HCT116 (cell line): ENCODE measurements around the gene SYNPR. TPM values are rescaled to one million over a fixed set of nuclear protein-coding genes. Genes with fewer than 3 reads are reported as not detected.

Experiments used
- ATAC-seq: fragments of 200-7000 bp; cut with Tn5 transposase; 2 replicates; pipeline ENCODE4 v1.9.1; 2020; ENCODE audit warnings: mild to moderate bottlenecking, moderate library complexity
- BruUV-seq: library from RNA; stranded (reverse); fragments of 400-500 nt; replicated peaks from 2 replicates; lab custom pipeline; 2021; lab: Mats Ljungman, UMichigan
- CTCF ChIA-PET: fragments of 300-600 bp; sonication (Branson Sonifier 250); formaldehyde crosslinking; loops from one replicate; lab custom pipeline; 2021; ENCODE audit warnings: antibody characterized with exemption; lab: Charles Lee
- POLR2A ChIA-PET: fragments of 300-600, 350-600 bp; sonication (Branson Sonifier 250); formaldehyde crosslinking; loops from one replicate; lab custom pipeline; 2021; ENCODE audit warnings: antibody characterized with exemption; lab: Charles Lee
- RAD21 ChIA-PET, 2 experiments: fragments of 300-600 bp; sonication (Branson Sonifier 250); formaldehyde crosslinking; loops; one replicate each; lab custom pipeline; 2023; ENCODE audit warnings: low total read pairs in 2 of 2; ENCODE audit not compliant: uncharacterized antibody in 2 of 2, unreplicated experiment in 2 of 2, low non-redundant PET in 1 of 2; lab: Charles Lee
- DNase-seq: peaks from one replicate; pipeline ENCODE4 v3.0.0-alpha.2; 2010; ENCODE audit warnings: low read depth, low spot score
- H2AFZ ChIP-seq: fragments of 200-600 bp; shearing (Covaris generic), sonication (generic); 2 replicates; pipeline ENCODE4 v1.6.1; 2017; ENCODE audit warnings: low read depth, mixed run types, mixed read lengths, antibody characterized with exemption, low read length; ENCODE audit not compliant: poor library complexity, severe bottlenecking
- H3K27ac ChIP-seq: 2 replicates; pipeline ENCODE4 v1.5.1; 2012; ENCODE audit warnings: low read depth, low read length
- H3K27me3 ChIP-seq: fragments of 200-600 bp; sonication (generic); 2 replicates; pipeline ENCODE4 v1.6.1; 2016; ENCODE audit warnings: mixed run types, low read length, mixed read lengths; ENCODE audit not compliant: insufficient read depth
- H3K36me3 ChIP-seq, 2 experiments: fragments of 200-500 bp in 1 of 2; fragments of 200-600 bp in 1 of 2; sonication (Bioruptor generic) in 1 of 2; sonication (generic) in 1 of 2; 2 replicates each; pipeline versions ENCODE4 v1.5.1 to v1.6.1; 2014 to 2016; ENCODE audit warnings: low read length in 2 of 2, inconsistent platforms in 1 of 2, mixed read lengths in 1 of 2, mixed run types in 1 of 2; ENCODE audit not compliant: insufficient read depth in 2 of 2, control insufficient read depth in 1 of 2
- H3K4me1 ChIP-seq, 2 experiments: fragments of 200-600 bp in 1 of 2; sonication (generic) in 1 of 2; 2 replicates each; pipeline versions ENCODE4 v1.5.1 to v1.6.1; 2012 to 2017; ENCODE audit warnings: low read length in 2 of 2, inconsistent platforms in 1 of 2, mild to moderate bottlenecking in 1 of 2, mixed read lengths in 1 of 2, mixed run types in 1 of 2, moderate library complexity in 1 of 2; ENCODE audit not compliant: insufficient read depth in 2 of 2, control insufficient read depth in 1 of 2
- H3K4me2 ChIP-seq: fragments of 200-600 bp; sonication (generic); 2 replicates; pipeline ENCODE4 v1.6.1; 2017; ENCODE audit warnings: mixed run types, low read length, mixed read lengths
- H3K4me3 ChIP-seq, 2 experiments: fragments of 200-600 bp in 1 of 2; sonication (generic) in 1 of 2; replicated peaks in 1 of 2; 2 replicates each; pipeline ENCODE4 v1.5.1; 2011 to 2016; ENCODE audit warnings: low read length in 2 of 2, control low read depth in 1 of 2, low read depth in 1 of 2, mild to moderate bottlenecking in 1 of 2, mixed read lengths in 1 of 2, mixed run types in 1 of 2
- H3K79me2 ChIP-seq: fragments of 200-600 bp; sonication (generic); 2 replicates; pipeline ENCODE4 v1.6.1; 2017; ENCODE audit warnings: mild to moderate bottlenecking, mixed run types, low read length, moderate library complexity, mixed read lengths; ENCODE audit not compliant: insufficient read depth
- H3K9ac ChIP-seq: fragments of 200-600 bp; sonication (generic); 2 replicates; pipeline ENCODE4 v1.6.1; 2016; ENCODE audit warnings: low read length, mixed read lengths
- H3K9me2 ChIP-seq: fragments of 200-600 bp; sonication (generic), shearing (Covaris generic); 2 replicates; pipeline ENCODE4 v1.6.1; 2017; ENCODE audit warnings: mixed run types, mild to moderate bottlenecking, moderate library complexity; ENCODE audit not compliant: insufficient read depth
- H3K9me3 ChIP-seq, 2 experiments: fragments of 200-500 bp in 1 of 2; fragments of 200-600 bp in 1 of 2; sonication (Bioruptor generic) in 1 of 2; sonication (generic) in 1 of 2; 2 replicates each; pipeline ENCODE4 v1.6.1; 2014 to 2017; ENCODE audit warnings: low read length in 2 of 2, mixed read lengths in 2 of 2, inconsistent platforms in 1 of 2, low read depth in 1 of 2, mild to moderate bottlenecking in 1 of 2, mixed run types in 1 of 2, moderate library complexity in 1 of 2; ENCODE audit not compliant: control insufficient read depth in 1 of 2, insufficient read depth in 1 of 2
- H4K20me1 ChIP-seq: fragments of 200-600 bp; sonication (generic), shearing (Covaris generic); 2 replicates; pipeline ENCODE4 v1.6.1; 2017; ENCODE audit warnings: mixed run types, mild to moderate bottlenecking, moderate library complexity; ENCODE audit not compliant: insufficient read depth
- CBX3 ChIP-seq: IDR thresholded peaks from 2 replicates; pipeline ENCODE4 v1.6.1; 2012; ENCODE audit warnings: low read depth
- JUND ChIP-seq: IDR thresholded peaks from 2 replicates; pipeline ENCODE4 v1.6.1; 2012
- SRF ChIP-seq: IDR thresholded peaks from 2 replicates; pipeline ENCODE4 v1.6.1; 2012; ENCODE audit warnings: low read depth
- TCF7L2 ChIP-seq: IDR thresholded peaks from 2 replicates; pipeline ENCODE4 v1.7.0; 2011; ENCODE audit warnings: borderline replicate concordance, inconsistent platforms; ENCODE audit not compliant: insufficient read depth, insufficient read length; ENCODE audit errors: extremely low read depth
- YY1 ChIP-seq: IDR thresholded peaks from 2 replicates; pipeline ENCODE4 v1.6.1; 2011; ENCODE audit warnings: low read length, low read depth, moderate library complexity, mild to moderate bottlenecking; ENCODE audit not compliant: insufficient replicate concordance; ENCODE audit errors: extremely low read depth
- ZFX ChIP-seq: fragments of 450-650 bp; IDR thresholded peaks from 2 replicates; pipeline ENCODE4 v1.6.1; 2017
- ZNF274 ChIP-seq: fragments of 200-500 bp; sonication (Bioruptor generic); IDR thresholded peaks from 2 replicates; pipeline ENCODE4 v1.6.1; 2014; ENCODE audit warnings: mild to moderate bottlenecking, low read depth, low read length, inconsistent platforms
- intact Hi-C: fragments of 100-400 bp; cut with micrococcal nuclease; formaldehyde crosslinking; loops from 2 replicates; pipeline ENCODE4 v1.10.0; 2022
- total RNA-seq: library from RNA; stranded (reverse); gene quantifications from one replicate; pipeline ENCODE4 v1.2.1, GENCODE V29; 2021; ENCODE audit not compliant: unreplicated experiment
- TF ChIP-seq, protein P1 (sequence below): IDR thresholded peaks from 2 replicates; pipeline ENCODE4 v1.6.1; 2011; ENCODE audit warnings: mild to moderate bottlenecking, low read length, moderate library complexity; ENCODE audit not compliant: insufficient replicate concordance; ENCODE audit errors: extremely low read depth
- TF ChIP-seq, protein P2 (sequence below), 3 experiments: fragments of 200-600 bp in 1 of 3; sonication (generic) in 1 of 3; IDR thresholded peaks in 2 of 3; conservative IDR thresholded peaks in 1 of 3; 2 replicates each; pipeline ENCODE4 v1.5.1; 2012 to 2017; ENCODE audit warnings: low read depth in 2 of 3, low read length in 2 of 3, antibody characterized with exemption in 1 of 3, borderline replicate concordance in 1 of 3, control low read depth in 1 of 3, mild to moderate bottlenecking in 1 of 3, mixed read lengths in 1 of 3, mixed run types in 1 of 3, moderate library complexity in 1 of 3; ENCODE audit not compliant: insufficient read depth in 1 of 3

The SYNPR gene
- total RNA-seq, 1 experiment from 2014 or later, result not detected

DNA sequence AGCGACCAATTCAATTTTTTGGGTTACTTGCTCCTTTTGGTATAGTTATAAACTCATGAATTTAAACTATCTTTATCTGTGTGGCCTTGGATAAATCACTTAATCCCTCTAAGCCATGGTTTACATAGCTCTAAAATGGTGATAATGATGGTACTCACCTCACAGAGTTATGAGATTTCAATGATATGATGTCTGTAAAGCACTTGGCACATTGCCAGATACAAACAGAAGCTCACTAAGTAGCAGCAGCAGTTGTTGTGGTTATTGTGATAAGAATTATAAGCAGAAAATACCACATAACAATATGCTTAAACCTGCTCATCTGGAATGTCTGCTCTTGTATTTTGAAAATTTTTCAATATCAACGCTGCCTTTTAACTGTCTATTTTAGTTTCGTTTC is 189.3 kb downstream of the SYNPR start:
- no peak overlapping the region for H3K9ac ChIP-seq
- no peak overlapping the region for H3K4me3 ChIP-seq
- no peaks in the 10 kb centered on the region for H3K9me3 ChIP-seq
- CTCF ChIA-PET, result no interaction called here
- no peaks in the 10 kb centered on the region for H3K4me1 ChIP-seq
- no peak overlapping the region for H2AFZ ChIP-seq
- H3K27ac ChIP-seq, result no peak overlapping the region
- no peaks in the 10 kb centered on the region for H3K27me3 ChIP-seq
- DNase-seq (no peak), ATAC-seq (no peak)
- H3K4me2 ChIP-seq, result no peak overlapping the region
- RAD21 ChIA-PET, result no interaction called here
- no peaks in the 10 kb centered on the region for H3K9me2 ChIP-seq
- TF ChIP-seq ZNF274, result no peak
- no peak for TF ChIP-seq JUND
- TF ChIP-seq SRF, result no peak
- TF ChIP-seq, protein P1, sequence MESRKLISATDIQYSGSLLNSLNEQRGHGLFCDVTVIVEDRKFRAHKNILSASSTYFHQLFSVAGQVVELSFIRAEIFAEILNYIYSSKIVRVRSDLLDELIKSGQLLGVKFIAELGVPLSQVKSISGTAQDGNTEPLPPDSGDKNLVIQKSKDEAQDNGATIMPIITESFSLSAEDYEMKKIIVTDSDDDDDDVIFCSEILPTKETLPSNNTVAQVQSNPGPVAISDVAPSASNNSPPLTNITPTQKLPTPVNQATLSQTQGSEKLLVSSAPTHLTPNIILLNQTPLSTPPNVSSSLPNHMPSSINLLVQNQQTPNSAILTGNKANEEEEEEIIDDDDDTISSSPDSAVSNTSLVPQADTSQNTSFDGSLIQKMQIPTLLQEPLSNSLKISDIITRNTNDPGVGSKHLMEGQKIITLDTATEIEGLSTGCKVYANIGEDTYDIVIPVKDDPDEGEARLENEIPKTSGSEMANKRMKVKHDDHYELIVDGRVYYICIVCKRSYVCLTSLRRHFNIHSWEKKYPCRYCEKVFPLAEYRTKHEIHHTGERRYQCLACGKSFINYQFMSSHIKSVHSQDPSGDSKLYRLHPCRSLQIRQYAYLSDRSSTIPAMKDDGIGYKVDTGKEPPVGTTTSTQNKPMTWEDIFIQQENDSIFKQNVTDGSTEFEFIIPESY, result no peak
- TF ChIP-seq TCF7L2, result no peak
- no TSS peak for BruUV-seq
- no peaks in the 10 kb centered on the region for H4K20me1 ChIP-seq
- intact Hi-C loops, result no loop called here
- POLR2A ChIA-PET, result no interaction called here
- no peaks in the 10 kb centered on the region for H3K79me2 ChIP-seq
- no peaks in the 10 kb centered on the region for H3K36me3 ChIP-seq

DNA sequence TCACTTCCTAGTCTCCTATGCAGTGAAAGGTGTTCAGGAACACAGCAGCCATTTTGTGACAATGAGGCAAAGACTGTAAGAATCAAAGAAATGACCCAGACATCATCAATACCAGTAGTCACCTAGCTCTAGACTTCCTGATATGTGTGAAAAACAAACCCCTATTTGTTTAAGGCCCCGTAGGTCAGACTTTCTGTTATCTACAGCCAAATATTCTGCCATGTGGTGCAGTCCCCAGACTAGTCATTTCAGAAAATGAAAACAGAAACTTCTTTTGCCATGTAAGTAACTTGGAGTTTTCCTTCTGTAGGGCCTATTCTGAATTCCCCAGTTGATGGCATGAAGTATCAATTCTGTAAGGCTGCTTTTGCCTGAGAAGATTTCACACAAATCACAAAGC is 192.6 kb downstream of the SYNPR start:
- ChIA-PET CTCF (no interaction called here), RAD21 (no interaction called here), POLR2A (no interaction called here)
- H4K20me1 ChIP-seq, result no peaks in the 10 kb centered on the region
- DNase-seq (no peak), ATAC-seq (no peak)
- no peaks in the 10 kb centered on the region for H3K4me1 ChIP-seq
- H3K36me3 ChIP-seq, result no peaks in the 10 kb centered on the region
- no peak overlapping the region for H3K4me3 ChIP-seq
- no peaks in the 10 kb centered on the region for H3K9me2 ChIP-seq
- H3K9me3 ChIP-seq, result no peaks in the 10 kb centered on the region
- H3K4me2 ChIP-seq, result no peak overlapping the region
- H2AFZ ChIP-seq, result no peak overlapping the region
- no peak overlapping the region for H3K27ac ChIP-seq
- H3K27me3 ChIP-seq, result no peaks in the 10 kb centered on the region
- BruUV-seq, result no TSS peak
- no peaks in the 10 kb centered on the region for H3K79me2 ChIP-seq
- intact Hi-C loops, result no loop called here
- no peak overlapping the region for H3K9ac ChIP-seq
- no peak for TF ChIP-seq ZFX
- TF ChIP-seq CBX3, result no peak
- TF ChIP-seq, protein P1, result no peak
- TF ChIP-seq, protein P2, sequence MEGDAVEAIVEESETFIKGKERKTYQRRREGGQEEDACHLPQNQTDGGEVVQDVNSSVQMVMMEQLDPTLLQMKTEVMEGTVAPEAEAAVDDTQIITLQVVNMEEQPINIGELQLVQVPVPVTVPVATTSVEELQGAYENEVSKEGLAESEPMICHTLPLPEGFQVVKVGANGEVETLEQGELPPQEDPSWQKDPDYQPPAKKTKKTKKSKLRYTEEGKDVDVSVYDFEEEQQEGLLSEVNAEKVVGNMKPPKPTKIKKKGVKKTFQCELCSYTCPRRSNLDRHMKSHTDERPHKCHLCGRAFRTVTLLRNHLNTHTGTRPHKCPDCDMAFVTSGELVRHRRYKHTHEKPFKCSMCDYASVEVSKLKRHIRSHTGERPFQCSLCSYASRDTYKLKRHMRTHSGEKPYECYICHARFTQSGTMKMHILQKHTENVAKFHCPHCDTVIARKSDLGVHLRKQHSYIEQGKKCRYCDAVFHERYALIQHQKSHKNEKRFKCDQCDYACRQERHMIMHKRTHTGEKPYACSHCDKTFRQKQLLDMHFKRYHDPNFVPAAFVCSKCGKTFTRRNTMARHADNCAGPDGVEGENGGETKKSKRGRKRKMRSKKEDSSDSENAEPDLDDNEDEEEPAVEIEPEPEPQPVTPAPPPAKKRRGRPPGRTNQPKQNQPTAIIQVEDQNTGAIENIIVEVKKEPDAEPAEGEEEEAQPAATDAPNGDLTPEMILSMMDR (IDR thresholded peaks at IDR 0.05 in 2 of 3, conservative IDR thresholded peaks at IDR 0.05 in 1 of 3; ENCODE audit: borderline replicate concordance in 1 of 3, insufficient read depth in 1 of 3, low read depth in 2 of 3, low read length in 2 of 3), result no peak
- TF ChIP-seq YY1, result no peak
